ENCODE data around the gene ZFAND2A.
"Not testable (repeated sequence)": the region's sequence is repeated elsewhere in the genome, so short reads cannot be mapped to it uniquely, and the experiment has no call there.

Gene ZFAND2A

GRCh38 chr7:1150400-1151002 lies 9.5 kb downstream of the ZFAND2A start:
- no peak for TF ChIP-seq CTCF (IDR thresholded peaks at IDR 0.05; ENCODE audit: low read depth, low read length)
- H3K4me3 ChIP-seq (replicated peaks in 1 of 2; ENCODE audit: low read depth in 2 of 2, low read length in 2 of 2), result no peak overlapping the region
- no peak for DNase-seq (ENCODE audit: low read depth in 2 of 2)

- H3K4me3 ChIP-seq (replicated peaks in 1 of 2; ENCODE audit: low read depth in 2 of 2, low read length in 2 of 2), result no peak overlapping the region
- TF ChIP-seq CTCF (IDR thresholded peaks at IDR 0.05; ENCODE audit: low read depth, low read length), result no peak
- no peak for DNase-seq (ENCODE audit: low read depth in 2 of 2)
Measured at GRCh38 chr7:1149351-1149794, 10.6 kb downstream of the ZFAND2A start.

- H3K4me3 ChIP-seq (replicated peaks in 1 of 2; ENCODE audit: low read depth in 2 of 2, low read length in 2 of 2), result not testable (repeated sequence)
Measured at GRCh38 chr7:1147873-1148272, 12.1 kb downstream of the ZFAND2A start.

GRCh38 chr7:1144269-1144771 lies 15.7 kb downstream of the ZFAND2A start:
- no peak for TF ChIP-seq CTCF (IDR thresholded peaks at IDR 0.05; ENCODE audit: low read depth, low read length)
- no peak overlapping the region for H3K4me3 ChIP-seq (replicated peaks in 1 of 2; ENCODE audit: low read depth in 2 of 2, low read length in 2 of 2)
- peak; percentile 23 to 39 for DNase-seq (ENCODE audit: low read depth in 2 of 2)

More at GRCh38 chr7:1147873-1148272, 12.1 kb downstream of the ZFAND2A start:
- DNase-seq (ENCODE audit: low read depth in 2 of 2), result not testable (repeated sequence)

- H3K4me3 ChIP-seq (replicated peaks in 1 of 2; ENCODE audit: low read depth in 2 of 2, low read length in 2 of 2); DNase-seq (ENCODE audit: low read depth in 2 of 2): not testable (repeated sequence)
Measured at GRCh38 chr7:1143031-1143430, 17.0 kb downstream of the ZFAND2A start.

GRCh38 chr7:1142051-1142635 lies 17.9 kb downstream of the ZFAND2A start:
- no peak for DNase-seq (ENCODE audit: low read depth in 2 of 2)
- no peak overlapping the region for H3K4me3 ChIP-seq (replicated peaks in 1 of 2; ENCODE audit: low read depth in 2 of 2, low read length in 2 of 2)
- no peak for TF ChIP-seq CTCF (IDR thresholded peaks at IDR 0.05; ENCODE audit: low read depth, low read length)

- DNase-seq (ENCODE audit: low read depth in 2 of 2), result no peak
- no peak for TF ChIP-seq CTCF (IDR thresholded peaks at IDR 0.05; ENCODE audit: low read depth, low read length)
- no peak overlapping the region for H3K4me3 ChIP-seq (replicated peaks in 1 of 2; ENCODE audit: low read depth in 2 of 2, low read length in 2 of 2)
Measured at GRCh38 chr7:1141651-1142050, 18.3 kb downstream of the ZFAND2A start.

Data from cardiac fibroblast (primary cell).